Spleen (tissue), 11 donors: ENCODE measurements around the gene ADGRF4. TPM values are rescaled to one million over a fixed set of nuclear protein-coding genes. Genes with fewer than 3 reads are reported as not detected.

Experiments
- DNase-seq: peaks from one replicate; pipeline ENCODE4 v3.0.0-alpha.2; 2020
- H3K27ac ChIP-seq, 8 donors: fragments of 200-600 bp; sonication (generic) in 7 of 8; 1 replicate in 4 of 8; 2 replicates in 4 of 8; pipeline versions ENCODE4 v1.5.0 to v1.8.0; 2016 to 2021; ENCODE audit warnings: inconsistent platforms in 4 of 8, mild to moderate bottlenecking in 4 of 8, moderate library complexity in 1 of 8
- H3K27me3 ChIP-seq, 7 donors: fragments of 200-600 bp; sonication (generic) in 6 of 7; replicated peaks in 1 of 7; 1 replicate in 4 of 7; 2 replicates in 3 of 7; pipeline versions ENCODE4 v1.5.0 to v1.8.0; 2016 to 2021; ENCODE audit warnings: inconsistent platforms in 3 of 7, mild to moderate bottlenecking in 1 of 7
- H3K36me3 ChIP-seq, 6 donors: fragments of 200-600 bp; sonication (generic) in 5 of 6; 1 replicate in 4 of 6; 2 replicates in 2 of 6; pipeline versions ENCODE4 v1.5.0 to v1.8.0; 2016 to 2021; ENCODE audit warnings: inconsistent platforms in 2 of 6
- H3K4me1 ChIP-seq, 6 donors: fragments of 200-600 bp; sonication (generic) in 5 of 6; 1 replicate in 3 of 6; 2 replicates in 3 of 6; pipeline versions ENCODE4 v1.5.0 to v1.8.0; 2016 to 2021; ENCODE audit warnings: inconsistent platforms in 3 of 6
- H3K4me3 ChIP-seq, 8 donors: fragments of 200-600 bp; sonication (generic) in 7 of 8; 1 replicate in 4 of 8; 2 replicates in 4 of 8; pipeline versions ENCODE4 v1.5.0 to v1.8.0; 2016 to 2021; ENCODE audit warnings: inconsistent platforms in 4 of 8, mild to moderate bottlenecking in 4 of 8, moderate library complexity in 2 of 8
- H3K9me3 ChIP-seq, 8 donors: fragments of 200-600 bp; sonication (generic) in 7 of 8; 1 replicate in 4 of 8; 2 replicates in 4 of 8; pipeline versions ENCODE4 v1.5.0 to v1.8.0; 2016 to 2021; ENCODE audit warnings: inconsistent platforms in 4 of 8
- CTCF ChIP-seq, 11 experiments: fragments of 200-600 bp in 7 of 11; fragments of 450-650 bp in 4 of 11; sonication (generic) in 4 of 11; IDR thresholded peaks in 8 of 11; conservative IDR thresholded peaks in 3 of 11; 1 replicate in 7 of 11; 2 replicates in 4 of 11; pipeline versions ENCODE4 v1.4.0 to v1.8.0; 2016 to 2021; ENCODE audit warnings: antibody characterized with exemption in 11 of 11, inconsistent platforms in 4 of 11, mild to moderate bottlenecking in 1 of 11
- POLR2A ChIP-seq, 3 donors: fragments of 450-650 bp; IDR thresholded peaks; one replicate each; pipeline ENCODE4 v1.5.1; 2017; ENCODE audit warnings: antibody characterized with exemption in 3 of 3, mild to moderate bottlenecking in 1 of 3
- POLR2AphosphoS5 ChIP-seq, 3 donors: sonication (generic); formaldehyde crosslinking; IDR thresholded peaks; one replicate each; pipeline ENCODE4 v1.5.1; 2017; ENCODE audit warnings: antibody characterized with exemption in 3 of 3
- WGBS, 5 donors: extraction: QIAGEN DNeasy Blood & Tissue Kit in 3 of 5; methylation state at CpG; one replicate each; pipeline versions ENCODE4 v1.1.5 to v1.1.7; 2013 to 2018; 5-methylcytosine and 5-hydroxymethylcytosine counted together
- intact Hi-C: fragments of 100-400 bp; cut with DNase I; formaldehyde crosslinking; loops from one replicate; pipeline ENCODE4 v1.15.0; 2023; ENCODE audit warnings: low total_unique reads
- polyA plus RNA-seq, 3 donors: library from polyadenylated mRNA; stranded (reverse); fragments of 200-250 nt; gene quantifications; one replicate each; pipeline ENCODE4 v1.2.1, GENCODE V29; 2013
- total RNA-seq, 7 donors: library from RNA; depleted of rRNA in 3 of 7; stranded (reverse); fragments of >200 nt in 3 of 7; fragmentation: NEBNext Ultra II Directional in 4 of 7; extraction: Animal tissue kit (Norgen Biotek cat#: 25700) in 4 of 7; gene quantifications; one replicate each; pipeline versions ENCODE4 v1.1.0 to v1.2.1, GENCODE V29; 2016 to 2021
- donor health status: healthy with polysubstance abuse.
- donor health status: DM: no; HTN: no; CAD: no; lungs with moderate emphysema.
- donor health status: DM: no; HTN: no; CAD: no.
- donor health status: Bipolar disorder and iron deficiency.
- donor health status: healthy.
- donor health status: DM: no; HTN: no; CAD: no.
- donor health status: DM: yes; HTN: yes; CAD: no.

Gene ADGRF4
- total and polyA plus RNA-seq, 10 donors: not detected

DNA sequence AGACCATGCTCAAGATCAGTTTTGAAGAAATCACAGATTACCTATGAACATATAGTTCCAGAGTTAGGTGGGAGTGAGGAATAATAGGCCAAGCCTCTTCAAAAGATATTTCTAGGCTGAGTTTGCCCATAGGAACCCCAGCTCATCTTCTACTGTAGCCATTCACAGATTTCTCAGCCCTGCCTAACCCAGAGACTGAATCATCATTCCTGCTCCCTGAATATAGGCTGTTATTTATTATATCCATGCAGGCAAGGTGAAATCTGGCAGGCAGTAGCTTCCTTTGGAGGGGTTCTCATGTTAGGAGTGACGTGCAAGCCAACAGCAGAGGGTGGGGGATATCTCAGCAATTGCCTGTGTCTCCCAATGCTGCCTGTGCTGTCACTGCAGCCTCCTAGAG, 25.6 kb upstream of the ADGRF4 start:
- DNase-seq: no peak
- 60 to 89% (median 85%) methylated on average over 1 of the region's 1 CpG for WGBS, 5 donors
- intact Hi-C loops: no loop called here
- Histone ChIP-seq H3K27me3 (peaks cover 0 to 8% (median 0%) of the 10 kb centered on the region in 7 donors), H3K4me1 (no peaks in the 10 kb centered on the region), H3K4me3 (no peak overlapping the region), H3K9me3 (no peaks in the 10 kb centered on the region), H3K27ac (no peak overlapping the region), H3K36me3 (no peaks in the 10 kb centered on the region)
- TF ChIP-seq CTCF (IDR thresholded peaks at IDR 0.05 in 8 of 11, conservative IDR thresholded peaks at IDR 0.05 in 3 of 11): no peak
- no peak for TF ChIP-seq POLR2A (IDR thresholded peaks at IDR 0.05)
- TF ChIP-seq POLR2AphosphoS5 (IDR thresholded peaks at IDR 0.05): no peak

GRCh38 chr6:47674673-47675072, 23.7 kb upstream of the ADGRF4 start:
- TF ChIP-seq CTCF (IDR thresholded peaks at IDR 0.05 in 8 of 11, conservative IDR thresholded peaks at IDR 0.05 in 3 of 11) (no peak), POLR2AphosphoS5 (IDR thresholded peaks at IDR 0.05) (no peak), POLR2A (IDR thresholded peaks at IDR 0.05) (no peak)
- Histone ChIP-seq H3K4me3 (no peak overlapping the region), H3K27me3 (peaks cover 0 to 11% (median 0%) of the 10 kb centered on the region in 7 donors), H3K4me1 (no peaks in the 10 kb centered on the region), H3K36me3 (no peaks in the 10 kb centered on the region), H3K9me3 (no peaks in the 10 kb centered on the region), H3K27ac (no peak overlapping the region)
- no peak for DNase-seq
- 87 to 95% (median 94%) methylated on average over 3 of the region's 3 CpGs for WGBS, 5 donors
- intact Hi-C loops: no loop called here

DNA sequence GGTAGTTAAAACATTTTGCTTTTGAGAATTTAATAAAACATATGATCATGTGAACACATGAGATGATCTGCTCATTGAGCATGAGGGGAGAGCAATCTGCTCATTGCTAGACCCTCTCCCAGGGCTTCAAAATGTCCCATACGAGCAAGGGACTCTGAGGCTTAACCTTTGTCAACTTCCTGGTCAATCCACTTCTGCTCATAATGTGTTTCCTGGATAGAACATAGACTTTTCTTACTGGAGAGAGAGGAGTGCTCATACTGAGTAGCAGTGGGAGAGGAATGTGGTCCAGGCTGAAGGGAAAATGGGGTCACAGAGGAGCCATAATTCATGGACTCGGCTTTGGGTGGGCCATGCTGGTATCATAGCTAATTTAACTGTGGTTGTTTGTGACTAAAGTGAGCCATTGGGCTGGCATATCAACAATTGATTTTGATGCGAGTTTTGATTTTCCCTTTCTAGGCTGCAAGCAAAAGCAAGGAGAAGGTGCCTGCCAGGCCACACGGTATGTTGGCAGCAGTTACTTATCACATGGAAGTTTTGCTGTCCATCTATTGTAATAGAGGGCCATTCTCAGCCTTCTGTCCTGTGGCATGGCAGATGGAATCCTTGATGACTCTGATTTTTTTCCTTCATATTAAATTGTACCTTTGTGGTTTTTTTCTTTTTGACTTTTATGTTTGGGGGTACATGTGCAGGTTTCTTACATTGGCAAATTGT, 20.8 kb upstream of the ADGRF4 start:
- no peak overlapping the region for H3K4me3 ChIP-seq
- H3K4me1 ChIP-seq: no peaks in the 10 kb centered on the region
- no peak for TF ChIP-seq POLR2A (IDR thresholded peaks at IDR 0.05)
- no peak for TF ChIP-seq CTCF (IDR thresholded peaks at IDR 0.05 in 8 of 11, conservative IDR thresholded peaks at IDR 0.05 in 3 of 11)
- TF ChIP-seq POLR2AphosphoS5 (IDR thresholded peaks at IDR 0.05): no peak
- H3K27me3 ChIP-seq: peaks cover 0 to 11% (median 0%) of the 10 kb centered on the region in 7 donors
- no peak overlapping the region for H3K27ac ChIP-seq
- no peaks in the 10 kb centered on the region for H3K9me3 ChIP-seq
- H3K36me3 ChIP-seq: no peaks in the 10 kb centered on the region
- no peak for DNase-seq
- intact Hi-C loops: no loop called here
- 58 to 72% (median 66%) methylated on average over 4 of the region's 4 CpGs for WGBS, 5 donors

GRCh38 chr6:47678739-47679138, 19.6 kb upstream of the ADGRF4 start:
- H3K4me1 ChIP-seq: no peaks in the 10 kb centered on the region
- H3K4me3 ChIP-seq: no peak overlapping the region
- DNase-seq: no peak
- no peaks in the 10 kb centered on the region for H3K36me3 ChIP-seq
- H3K27me3 ChIP-seq: peaks cover 0 to 6% (median 0%) of the 10 kb centered on the region in 7 donors
- TF ChIP-seq CTCF (IDR thresholded peaks at IDR 0.05 in 8 of 11, conservative IDR thresholded peaks at IDR 0.05 in 3 of 11) (no peak), POLR2A (IDR thresholded peaks at IDR 0.05) (no peak), POLR2AphosphoS5 (IDR thresholded peaks at IDR 0.05) (no peak)
- H3K27ac ChIP-seq: no peak overlapping the region
- intact Hi-C loops: no loop called here
- WGBS, 5 donors: 83 to 100% (median 96%) methylated on average over 1 of the region's 1 CpG
- H3K9me3 ChIP-seq: no peaks in the 10 kb centered on the region
